Forelimb muscle (tissue), 1 donor: ENCODE results near the gene YDJC. TPM values are rescaled to one million over a fixed set of nuclear protein-coding genes. Genes with fewer than 3 reads are reported as not detected.

Experiments used
- DNase-seq: peaks from one replicate; pipeline ENCODE4 v3.0.0-alpha.2; 2013; ENCODE audit warnings: low read depth
- polyA plus RNA-seq: library from polyadenylated mRNA; unstranded; fragments of 120-200 nt; gene quantifications from one replicate; pipeline ENCODE4 v1.2.1, GENCODE V29; 2013; ENCODE audit not compliant: insufficient read length

Gene YDJC
- polyA plus RNA-seq, 1 donor = 4.9 TPM

DNA sequence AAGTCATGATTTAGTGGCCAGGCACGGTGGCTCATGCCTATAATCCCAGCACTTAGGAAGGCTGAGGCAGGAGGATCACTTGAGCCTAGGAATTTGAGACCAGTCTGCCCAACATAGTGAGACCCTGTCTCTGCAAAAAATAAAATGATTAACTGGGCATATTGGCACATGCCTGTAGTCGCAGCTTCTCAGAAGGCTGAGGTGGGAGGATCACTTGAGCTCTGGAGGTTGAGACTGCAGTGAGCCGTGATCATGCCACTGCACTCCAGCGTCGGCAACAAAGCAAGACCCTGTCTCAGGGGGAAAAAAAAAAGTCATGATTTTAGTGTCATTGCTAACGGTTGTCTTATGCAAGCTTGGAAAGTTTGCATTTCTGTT is 50.4 kb downstream of the YDJC start:
- no peak for DNase-seq

Other genes starting within 250 kb of the YDJC start
- not detected for gene RIMBP3B, start 246.3 kb downstream of the YDJC start, polyA plus RNA-seq
- 4.6 TPM for gene HIC2, start 212.7 kb downstream of the YDJC start, polyA plus RNA-seq
- 0.51 TPM for gene TMEM191C, start 162.6 kb downstream of the YDJC start, polyA plus RNA-seq
- 0.35 TPM for gene RIMBP3C, start 78.6 kb downstream of the YDJC start, polyA plus RNA-seq
- gene UBE2L3, start 62.3 kb downstream of the YDJC start, polyA plus RNA-seq = 36.8 TPM
- 0.51 TPM for gene CCDC116, start 2.7 kb upstream of the YDJC start, polyA plus RNA-seq
- gene SDF2L1, start 12.3 kb upstream of the YDJC start, polyA plus RNA-seq = 6.4 TPM
- 28.6 TPM for gene PPIL2, start 36.0 kb upstream of the YDJC start, polyA plus RNA-seq
- gene YPEL1, start 105.8 kb upstream of the YDJC start, polyA plus RNA-seq = 18.6 TPM
- gene MAPK1, start 237.6 kb upstream of the YDJC start, polyA plus RNA-seq = 138 TPM